Mononuclear cell (primary cell): Measurements from ENCODE around the gene ATXN7L3. TPM values are rescaled to one million over a fixed set of nuclear protein-coding genes. Genes with fewer than 3 reads are reported as not detected.

ENCODE experiments used
- H3K27me3 ChIP-seq: 2 replicates; pipeline ENCODE4 v1.6.0; 2011; ENCODE audit warnings: low read length, control low read depth; ENCODE audit not compliant: insufficient read depth
- H3K4me1 ChIP-seq: 2 replicates; pipeline ENCODE4 v1.5.1; 2011; ENCODE audit warnings: mild to moderate bottlenecking, low read length, control low read depth; ENCODE audit not compliant: insufficient read depth
- H3K4me3 ChIP-seq: 2 replicates; pipeline ENCODE4 v1.5.1; 2011; ENCODE audit warnings: mild to moderate bottlenecking, low read length, moderate library complexity
- H3K9me3 ChIP-seq: 2 replicates; pipeline ENCODE4 v1.5.1; 2011; ENCODE audit warnings: low read depth, mild to moderate bottlenecking, control low read depth, low read length
- total RNA-seq: library from RNA; depleted of rRNA; stranded (reverse); fragments of >200 nt; gene quantifications from one replicate; pipeline ENCODE4 v1.2.3, GENCODE V29; 2012

The ATXN7L3 gene
- total RNA-seq, 1 donor = 44.7 TPM

GRCh38 chr17:44197980-44198720 lies 1.5 kb downstream of the ATXN7L3 start:
- Histone ChIP-seq H3K27me3 (no peaks in the 10 kb centered on the region), H3K4me1 (peaks cover 34% of the 10 kb centered on the region), H3K9me3 (no peaks in the 10 kb centered on the region), H3K4me3 (peak overlapping the region; percentile 80)

GRCh38 chr17:44197107-44197506 lies 2.6 kb downstream of the ATXN7L3 start:
- Histone ChIP-seq H3K4me3 (no peak overlapping the region), H3K27me3 (no peaks in the 10 kb centered on the region), H3K9me3 (no peaks in the 10 kb centered on the region), H3K4me1 (peaks cover 33% of the 10 kb centered on the region)

GRCh38 chr17:44193326-44194084 lies 6.2 kb downstream of the ATXN7L3 start:
- no peak overlapping the region for H3K4me3 ChIP-seq
- H3K9me3 ChIP-seq = no peaks in the 10 kb centered on the region
- no peaks in the 10 kb centered on the region for H3K27me3 ChIP-seq
- peaks cover 28% of the 10 kb centered on the region for H3K4me1 ChIP-seq

- no peak overlapping the region for H3K4me3 ChIP-seq
- H3K4me1 ChIP-seq = peaks cover 28% of the 10 kb centered on the region
- H3K9me3 ChIP-seq = no peaks in the 10 kb centered on the region
- no peaks in the 10 kb centered on the region for H3K27me3 ChIP-seq
Observed at GRCh38 chr17:44192750-44193149, 6.9 kb downstream of the ATXN7L3 start.

GRCh38 chr17:44191941-44192496 lies 7.7 kb downstream of the ATXN7L3 start:
- H3K4me3 ChIP-seq = no peak overlapping the region
- H3K9me3 ChIP-seq = no peaks in the 10 kb centered on the region
- H3K4me1 ChIP-seq = peaks cover 25% of the 10 kb centered on the region
- H3K27me3 ChIP-seq = no peaks in the 10 kb centered on the region

GRCh38 chr17:44191369-44191768 lies 8.3 kb downstream of the ATXN7L3 start:
- Histone ChIP-seq H3K27me3 (no peaks in the 10 kb centered on the region), H3K4me1 (peaks cover 23% of the 10 kb centered on the region), H3K4me3 (no peak overlapping the region)

GRCh38 chr17:44190481-44190880 lies 9.2 kb downstream of the ATXN7L3 start:
- H3K4me3 ChIP-seq = no peak overlapping the region
- H3K9me3 ChIP-seq = no peaks in the 10 kb centered on the region
- H3K27me3 ChIP-seq = no peaks in the 10 kb centered on the region
- peaks cover 30% of the 10 kb centered on the region for H3K4me1 ChIP-seq

More at GRCh38 chr17:44191369-44191768, 8.3 kb downstream of the ATXN7L3 start:
- no peaks in the 10 kb centered on the region for H3K9me3 ChIP-seq

GRCh38 chr17:44188576-44189403 lies 10.9 kb downstream of the ATXN7L3 start:
- Histone ChIP-seq H3K4me1 (peaks cover 45% of the 10 kb centered on the region), H3K9me3 (no peaks in the 10 kb centered on the region), H3K27me3 (no peaks in the 10 kb centered on the region), H3K4me3 (no peak overlapping the region)

- peaks cover 43% of the 10 kb centered on the region for H3K4me1 ChIP-seq
- H3K9me3 ChIP-seq = no peaks in the 10 kb centered on the region
- no peaks in the 10 kb centered on the region for H3K27me3 ChIP-seq
- peak overlapping the region; percentile 93 for H3K4me3 ChIP-seq
Observed at GRCh38 chr17:44187131-44187899, 12.4 kb downstream of the ATXN7L3 start.

GRCh38 chr17:44186307-44187130 lies 13.2 kb downstream of the ATXN7L3 start, which contains the start of gene TMUB2:
Gene TMUB2, plus strand, starts transcription at chr17:44186972. Its CDS starts 737 bp downstream, at chr17:44187709.
- H3K27me3 ChIP-seq = no peaks in the 10 kb centered on the region
- peak within 1 kb of the TSS; percentile 93 for H3K4me3 ChIP-seq
- no peaks in the 10 kb centered on the region for H3K9me3 ChIP-seq
- peaks cover 40% of the 10 kb centered on the region for H3K4me1 ChIP-seq

- H3K27me3 ChIP-seq = no peaks in the 10 kb centered on the region
- H3K4me3 ChIP-seq = no peak overlapping the region
- peaks cover 40% of the 10 kb centered on the region for H3K4me1 ChIP-seq
- no peaks in the 10 kb centered on the region for H3K9me3 ChIP-seq
Observed at GRCh38 chr17:44184212-44184810, 15.4 kb downstream of the ATXN7L3 start.

- Histone ChIP-seq H3K4me1 (peaks cover 36% of the 10 kb centered on the region), H3K4me3 (no peak overlapping the region), H3K9me3 (no peaks in the 10 kb centered on the region), H3K27me3 (no peaks in the 10 kb centered on the region)
Observed at GRCh38 chr17:44183024-44183423, 16.7 kb downstream of the ATXN7L3 start.

- Histone ChIP-seq H3K4me3 (no peak overlapping the region), H3K4me1 (peaks cover 8% of the 10 kb centered on the region), H3K27me3 (no peaks in the 10 kb centered on the region), H3K9me3 (no peaks in the 10 kb centered on the region)
Observed at GRCh38 chr17:44178133-44178532, 21.6 kb downstream of the ATXN7L3 start.
